Testis (tissue), 3 donors: Measurements from ENCODE around the gene CKAP2L. TPM values are rescaled to one million over a fixed set of nuclear protein-coding genes. Genes with fewer than 3 reads are reported as not detected.

Source experiments
- DNase-seq: peaks from one replicate; pipeline ENCODE4 v3.0.0-alpha.2; 2019
- H3K27ac ChIP-seq, 2 donors: fragments of 200-600 bp; sonication (generic); one replicate each; pipeline ENCODE4 v1.5.1; 2019
- H3K27me3 ChIP-seq: fragments of 200-600 bp; sonication (generic); one replicate; pipeline ENCODE4 v1.5.1; 2019
- H3K36me3 ChIP-seq: fragments of 200-600 bp; sonication (generic); one replicate; pipeline ENCODE4 v1.5.1; 2017; ENCODE audit warnings: low read depth; ENCODE audit errors: missing control alignments
- H3K4me1 ChIP-seq: fragments of 200-600 bp; sonication (generic); one replicate; pipeline ENCODE4 v1.5.1; 2019
- H3K4me3 ChIP-seq, 2 donors: fragments of 200-600 bp; sonication (generic); one replicate each; pipeline ENCODE4 v1.5.1; 2017 to 2019
- H3K9me3 ChIP-seq: fragments of 200-600 bp; sonication (generic); one replicate; pipeline ENCODE4 v1.5.1; 2017
- POLR2A ChIP-seq: fragments of 450-650 bp; IDR thresholded peaks from one replicate; pipeline ENCODE4 v1.6.1; 2017; ENCODE audit warnings: antibody characterized with exemption, mild to moderate bottlenecking, moderate library complexity
- WGBS, 2 donors: methylation state at CpG; one replicate each; pipeline ENCODE4 v1.1.5; 2018; 5-methylcytosine and 5-hydroxymethylcytosine counted together
- intact Hi-C: fragments of 100-400 bp; cut with DNase I; formaldehyde crosslinking; loops from one replicate; pipeline ENCODE4 v1.15.1; 2023; ENCODE audit warnings: low total_unique reads
- polyA plus RNA-seq: library from polyadenylated mRNA; stranded (reverse); fragments of 350-450 nt; fragmentation: Illumina TruSeq; extraction: RNeasy Lipid Tissue Mini Kit (QIAGEN cat#74804); gene quantifications from one replicate; pipeline ENCODE4 v1.2.3, GENCODE V29; 2014; ENCODE audit warnings: low read depth, low replicate concordance; ENCODE audit not compliant: insufficient read depth
- total RNA-seq, 2 donors: library from RNA; depleted of rRNA; stranded (reverse); fragments of >200 nt; gene quantifications; one replicate each; pipeline ENCODE4 v1.2.3, GENCODE V29; 2016
- TF ChIP-seq, protein P1 (sequence below), 3 experiments: fragments of 450-650 bp in 2 of 3; fragments of 200-600 bp in 1 of 3; sonication (generic) in 1 of 3; IDR thresholded peaks; one replicate each; pipeline ENCODE4 v1.5.1; 2016 to 2019; ENCODE audit warnings: antibody characterized with exemption in 3 of 3, mild to moderate bottlenecking in 2 of 3, moderate library complexity in 1 of 3

The CKAP2L gene
- total and polyA plus RNA-seq, 3 donors from 2014 or later, result 7.1 to 11.0 (median 9.5) TPM

DNA sequence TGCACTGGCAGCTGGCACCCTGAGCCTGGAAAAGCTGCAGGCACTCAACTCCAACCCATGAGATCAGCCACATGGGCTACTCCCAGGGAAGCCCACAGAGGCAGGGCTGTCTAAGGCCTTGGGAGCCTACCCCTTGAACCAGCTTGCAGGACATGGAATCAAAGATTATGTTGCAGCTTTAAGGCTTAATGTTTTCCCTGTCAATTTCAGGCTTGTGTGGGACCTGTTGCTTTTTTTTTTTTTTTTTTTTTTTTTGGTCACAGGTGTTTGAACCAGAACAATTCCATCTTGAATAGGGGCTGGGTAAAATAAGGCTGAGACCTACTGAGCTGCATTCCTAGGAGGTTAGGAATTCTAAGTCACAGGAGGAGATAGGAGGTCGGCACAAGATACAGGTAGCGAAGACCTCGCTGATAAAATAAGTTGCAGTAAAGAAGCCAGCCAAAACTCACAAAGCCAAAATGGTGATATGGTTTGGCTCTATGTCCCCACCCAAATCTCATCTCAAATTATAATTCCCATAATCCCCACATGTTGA is 27.4 kb upstream of the CKAP2L start:
- no peak overlapping the region for H3K27ac ChIP-seq
- no peaks in the 10 kb centered on the region for H3K9me3 ChIP-seq
- no peak overlapping the region for H3K4me3 ChIP-seq
- H3K4me1 ChIP-seq, result no peaks in the 10 kb centered on the region
- no peaks in the 10 kb centered on the region for H3K36me3 ChIP-seq
- intact Hi-C loops, result no loop called here
- H3K27me3 ChIP-seq, result no peaks in the 10 kb centered on the region
- TF ChIP-seq POLR2A, result no peak
- TF ChIP-seq, protein P1, sequence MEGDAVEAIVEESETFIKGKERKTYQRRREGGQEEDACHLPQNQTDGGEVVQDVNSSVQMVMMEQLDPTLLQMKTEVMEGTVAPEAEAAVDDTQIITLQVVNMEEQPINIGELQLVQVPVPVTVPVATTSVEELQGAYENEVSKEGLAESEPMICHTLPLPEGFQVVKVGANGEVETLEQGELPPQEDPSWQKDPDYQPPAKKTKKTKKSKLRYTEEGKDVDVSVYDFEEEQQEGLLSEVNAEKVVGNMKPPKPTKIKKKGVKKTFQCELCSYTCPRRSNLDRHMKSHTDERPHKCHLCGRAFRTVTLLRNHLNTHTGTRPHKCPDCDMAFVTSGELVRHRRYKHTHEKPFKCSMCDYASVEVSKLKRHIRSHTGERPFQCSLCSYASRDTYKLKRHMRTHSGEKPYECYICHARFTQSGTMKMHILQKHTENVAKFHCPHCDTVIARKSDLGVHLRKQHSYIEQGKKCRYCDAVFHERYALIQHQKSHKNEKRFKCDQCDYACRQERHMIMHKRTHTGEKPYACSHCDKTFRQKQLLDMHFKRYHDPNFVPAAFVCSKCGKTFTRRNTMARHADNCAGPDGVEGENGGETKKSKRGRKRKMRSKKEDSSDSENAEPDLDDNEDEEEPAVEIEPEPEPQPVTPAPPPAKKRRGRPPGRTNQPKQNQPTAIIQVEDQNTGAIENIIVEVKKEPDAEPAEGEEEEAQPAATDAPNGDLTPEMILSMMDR (IDR thresholded peaks at IDR 0.05), result no peak
- 77 to 87% methylated on average over 3 of the region's 3 CpGs for WGBS, 2 donors
- no peak for DNase-seq

- no peaks in the 10 kb centered on the region for H3K36me3 ChIP-seq
- no peak overlapping the region for H3K4me3 ChIP-seq
- H3K9me3 ChIP-seq, result no peaks in the 10 kb centered on the region
- no peak for DNase-seq
- 85 to 100% methylated on average over 1 to 3 of the region's 3 CpGs for WGBS, 2 donors
- TF ChIP-seq, protein P1 (IDR thresholded peaks at IDR 0.05), result no peak
- no peak for TF ChIP-seq POLR2A
- H3K4me1 ChIP-seq, result no peaks in the 10 kb centered on the region
- intact Hi-C loops, result no loop called here
- H3K27ac ChIP-seq, result no peak overlapping the region
- H3K27me3 ChIP-seq, result no peaks in the 10 kb centered on the region
Observed at GRCh38 chr2:112791019-112791418, 26.6 kb upstream of the CKAP2L start.

- no peaks in the 10 kb centered on the region for H3K4me1 ChIP-seq
- DNase-seq, result no peak
- no peaks in the 10 kb centered on the region for H3K27me3 ChIP-seq
- TF ChIP-seq POLR2A, result no peak
- TF ChIP-seq, protein P1 (IDR thresholded peaks at IDR 0.05), result no peak
- no peaks in the 10 kb centered on the region for H3K9me3 ChIP-seq
- intact Hi-C loops, result no loop called here
- WGBS, 2 donors, result 93 to 94% methylated on average over 5 of the region's 5 CpGs
- no peaks in the 10 kb centered on the region for H3K36me3 ChIP-seq
- H3K27ac ChIP-seq, result no peak overlapping the region
- no peak overlapping the region for H3K4me3 ChIP-seq
Observed at GRCh38 chr2:112790305-112790704, 25.9 kb upstream of the CKAP2L start.

DNA sequence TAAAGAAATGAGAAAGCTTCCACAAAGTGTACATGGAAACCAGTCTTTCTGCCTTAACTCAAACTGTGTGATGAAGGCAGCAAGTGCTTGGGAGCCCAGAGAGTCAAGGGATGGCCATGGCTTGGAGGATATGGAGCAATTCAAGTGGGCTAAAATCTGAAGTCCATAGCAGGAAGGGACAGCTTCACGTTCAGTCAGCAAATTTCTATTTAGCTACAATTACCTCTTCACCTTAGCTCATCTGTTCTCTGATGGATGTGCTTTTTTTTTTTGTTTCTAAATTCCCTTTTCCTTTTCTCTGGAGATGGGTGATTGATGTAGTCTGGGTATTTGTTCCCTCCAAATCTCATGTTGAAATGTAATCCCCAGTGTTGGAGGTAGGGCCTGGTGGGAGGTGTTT is 24.8 kb upstream of the CKAP2L start:
- no peak overlapping the region for H3K4me3 ChIP-seq
- WGBS, 2 donors, result 84 to 87% methylated on average over 1 of the region's 1 CpG
- intact Hi-C loops, result no loop called here
- DNase-seq, result no peak
- no peaks in the 10 kb centered on the region for H3K9me3 ChIP-seq
- no peaks in the 10 kb centered on the region for H3K27me3 ChIP-seq
- H3K36me3 ChIP-seq, result no peaks in the 10 kb centered on the region
- no peak overlapping the region for H3K27ac ChIP-seq
- no peaks in the 10 kb centered on the region for H3K4me1 ChIP-seq
- TF ChIP-seq POLR2A, result no peak
- TF ChIP-seq, protein P1 (IDR thresholded peaks at IDR 0.05), result no peak

- no peak for DNase-seq
- 57 to 68% methylated on average over 3 of the region's 3 CpGs for WGBS, 2 donors
- no peak overlapping the region for H3K4me3 ChIP-seq
- intact Hi-C loops, result no loop called here
- H3K27ac ChIP-seq, result no peak overlapping the region
- no peak for TF ChIP-seq POLR2A
- TF ChIP-seq, protein P1 (IDR thresholded peaks at IDR 0.05), result no peak
- no peaks in the 10 kb centered on the region for H3K9me3 ChIP-seq
- no peaks in the 10 kb centered on the region for H3K36me3 ChIP-seq
- H3K4me1 ChIP-seq, result no peaks in the 10 kb centered on the region
- no peaks in the 10 kb centered on the region for H3K27me3 ChIP-seq
Observed at GRCh38 chr2:112788653-112789052, 24.2 kb upstream of the CKAP2L start.
